T-helper 1 cell treated with Interleukin-12 subunit alpha and Interleukin-12 subunit beta and Interleukin-4 antibody, amounts not matched to agents 30 μg/mL and 1 μg/mL, for 36 hours (primary cell): ENCODE measurements around the gene NFE2L3.
A peak's percentile ranks its signal among the peaks of the same experiment; 100 is the strongest.
"Not testable (repeated sequence)": the region's sequence is repeated elsewhere in the genome, so short reads cannot be mapped to it uniquely, and the experiment has no call there.

Experiments used
- H3K27ac Mint-ChIP-seq: one replicate; pipeline ENCODE4 v1.8.0; 2021; ENCODE audit warnings: mild to moderate bottlenecking, mixed read lengths
- H3K27me3 Mint-ChIP-seq: one replicate; pipeline ENCODE4 v1.8.0; 2021; ENCODE audit warnings: low read depth, mixed read lengths
- H3K36me3 Mint-ChIP-seq: one replicate; pipeline ENCODE4 v1.8.0; 2021; ENCODE audit warnings: low read depth, mixed read lengths
- H3K4me1 Mint-ChIP-seq: one replicate; pipeline ENCODE4 v1.8.0; 2021; ENCODE audit warnings: low read depth, mixed read lengths
- H3K4me3 Mint-ChIP-seq: one replicate; pipeline ENCODE4 v1.8.0; 2021; ENCODE audit warnings: mild to moderate bottlenecking, moderate library complexity, mixed read lengths
- H3K9me3 Mint-ChIP-seq: one replicate; pipeline ENCODE4 v1.8.0; 2021; ENCODE audit warnings: mixed read lengths

The NFE2L3 gene

GRCh38 chr7:26192485-26193087, 40.6 kb downstream of the NFE2L3 start:
- Mint-ChIP-seq H3K4me1 (peaks cover 74% of the 10 kb centered on the region), H3K36me3 (peaks cover 86% of the 10 kb centered on the region), H3K27me3 (no peaks in the 10 kb centered on the region), H3K4me3 (peak overlapping the region; percentile 47), H3K27ac (peak overlapping the region; percentile 50), H3K9me3 (no peaks in the 10 kb centered on the region)

- peaks cover 86% of the 10 kb centered on the region for H3K36me3 Mint-ChIP-seq
- peak overlapping the region; percentile 75 for H3K4me3 Mint-ChIP-seq
- H3K4me1 Mint-ChIP-seq: peaks cover 67% of the 10 kb centered on the region
- no peaks in the 10 kb centered on the region for H3K27me3 Mint-ChIP-seq
- no peaks in the 10 kb centered on the region for H3K9me3 Mint-ChIP-seq
- peak overlapping the region; percentile 84 for H3K27ac Mint-ChIP-seq
Observed at GRCh38 chr7:26193432-26194207, 41.6 kb downstream of the NFE2L3 start.

GRCh38 chr7:26194764-26195163, 42.8 kb downstream of the NFE2L3 start:
- Mint-ChIP-seq H3K36me3 (peaks cover 86% of the 10 kb centered on the region), H3K4me1 (peaks cover 63% of the 10 kb centered on the region), H3K4me3 (peak overlapping the region; percentile 75), H3K27ac (peak overlapping the region; percentile 84)
- not testable (repeated sequence) for H3K27me3 Mint-ChIP-seq, H3K9me3 Mint-ChIP-seq

- no peaks in the 10 kb centered on the region for H3K9me3 Mint-ChIP-seq
- peaks cover 63% of the 10 kb centered on the region for H3K4me1 Mint-ChIP-seq
- no peaks in the 10 kb centered on the region for H3K27me3 Mint-ChIP-seq
- H3K27ac Mint-ChIP-seq: peak overlapping the region; percentile 23
- peak overlapping the region; percentile 62 for H3K4me3 Mint-ChIP-seq
- peaks cover 85% of the 10 kb centered on the region for H3K36me3 Mint-ChIP-seq
Observed at GRCh38 chr7:26195182-26195581, 43.2 kb downstream of the NFE2L3 start.

- H3K9me3 Mint-ChIP-seq: no peaks in the 10 kb centered on the region
- peaks cover 83% of the 10 kb centered on the region for H3K36me3 Mint-ChIP-seq
- peaks cover 61% of the 10 kb centered on the region for H3K4me1 Mint-ChIP-seq
- H3K4me3 Mint-ChIP-seq: peak overlapping the region; percentile 99
- H3K27ac Mint-ChIP-seq: peak overlapping the region; percentile 60
- H3K27me3 Mint-ChIP-seq: peaks cover 3% of the 10 kb centered on the region
Observed at GRCh38 chr7:26195867-26196657, 44.1 kb downstream of the NFE2L3 start.

GRCh38 chr7:26197153-26198115, 45.4 kb downstream of the NFE2L3 start:
- H3K27me3 Mint-ChIP-seq: peaks cover 3% of the 10 kb centered on the region
- peaks cover 53% of the 10 kb centered on the region for H3K4me1 Mint-ChIP-seq
- H3K36me3 Mint-ChIP-seq: peaks cover 73% of the 10 kb centered on the region
- H3K9me3 Mint-ChIP-seq: no peaks in the 10 kb centered on the region
- peak overlapping the region; percentile 99 for H3K4me3 Mint-ChIP-seq
- H3K27ac Mint-ChIP-seq: peak overlapping the region; percentile 99

GRCh38 chr7:26198133-26198780, 46.3 kb downstream of the NFE2L3 start:
- peak overlapping the region; percentile 99 for H3K4me3 Mint-ChIP-seq
- H3K36me3 Mint-ChIP-seq: peaks cover 70% of the 10 kb centered on the region
- peaks cover 50% of the 10 kb centered on the region for H3K4me1 Mint-ChIP-seq
- no peaks in the 10 kb centered on the region for H3K9me3 Mint-ChIP-seq
- H3K27ac Mint-ChIP-seq: peak overlapping the region; percentile 99
- H3K27me3 Mint-ChIP-seq: peaks cover 3% of the 10 kb centered on the region

GRCh38 chr7:26198781-26199169, 46.8 kb downstream of the NFE2L3 start:
- peaks cover 49% of the 10 kb centered on the region for H3K4me1 Mint-ChIP-seq

GRCh38 chr7:26199301-26200037, 47.5 kb downstream of the NFE2L3 start:
- peak overlapping the region; percentile 99 for H3K4me3 Mint-ChIP-seq
- peak overlapping the region; percentile 99 for H3K27ac Mint-ChIP-seq
- peaks cover 3% of the 10 kb centered on the region for H3K27me3 Mint-ChIP-seq
- H3K4me1 Mint-ChIP-seq: peaks cover 48% of the 10 kb centered on the region
- H3K36me3 Mint-ChIP-seq: peaks cover 67% of the 10 kb centered on the region
- H3K9me3 Mint-ChIP-seq: no peaks in the 10 kb centered on the region

More at GRCh38 chr7:26198781-26199169, 46.8 kb downstream of the NFE2L3 start:
- H3K9me3 Mint-ChIP-seq: no peaks in the 10 kb centered on the region
- H3K4me3 Mint-ChIP-seq: peak overlapping the region; percentile 99
- peaks cover 68% of the 10 kb centered on the region for H3K36me3 Mint-ChIP-seq
- H3K27me3 Mint-ChIP-seq: peaks cover 3% of the 10 kb centered on the region
- peak overlapping the region; percentile 99 for H3K27ac Mint-ChIP-seq

- Mint-ChIP-seq H3K9me3 (no peaks in the 10 kb centered on the region), H3K27me3 (peaks cover 3% of the 10 kb centered on the region), H3K4me1 (peaks cover 51% of the 10 kb centered on the region), H3K4me3 (peak overlapping the region; percentile 99), H3K27ac (peak overlapping the region; percentile 99), H3K36me3 (peaks cover 67% of the 10 kb centered on the region)
Observed at GRCh38 chr7:26200038-26200443, 48.0 kb downstream of the NFE2L3 start.

- Mint-ChIP-seq H3K27me3 (peaks cover 3% of the 10 kb centered on the region), H3K36me3 (peaks cover 64% of the 10 kb centered on the region), H3K4me1 (peaks cover 52% of the 10 kb centered on the region), H3K27ac (peak within 1 kb of the TSS; percentile 99), H3K9me3 (no peaks in the 10 kb centered on the region), H3K4me3 (peak within 1 kb of the TSS; percentile 99)
Observed at GRCh38 chr7:26200444-26201246, 48.6 kb downstream of the NFE2L3 start, which contains the start of gene HNRNPA2B1. Gene HNRNPA2B1 (minus strand): TSS chr7:26200746. CDS start chr7:26200577, 169 bp downstream.
